Hepatocyte (in vitro differentiated cells): Measurements from ENCODE around the gene CELF4. TPM values are rescaled to one million over a fixed set of nuclear protein-coding genes. Genes with fewer than 3 reads are reported as not detected.

Experiments
- DNase-seq: peaks from one replicate; pipeline ENCODE4 v3.0.0-alpha.2; 2016; ENCODE audit warnings: low spot score
- H2AFZ ChIP-seq: fragments of 200-600 bp; sonication (generic); 2 replicates; pipeline ENCODE4 v1.6.0; 2016; ENCODE audit warnings: antibody characterized with exemption, mild to moderate bottlenecking
- H3K27ac ChIP-seq: fragments of 200-600 bp; sonication (generic); 2 replicates; pipeline ENCODE4 v1.5.1; 2016; ENCODE audit warnings: mild to moderate bottlenecking
- H3K27me3 ChIP-seq: fragments of 200-600 bp; sonication (generic); 2 replicates; pipeline ENCODE4 v1.6.1; 2016
- H3K36me3 ChIP-seq: fragments of 200-600 bp; sonication (generic); replicated peaks from 2 replicates; pipeline ENCODE4 v1.5.1; 2016; ENCODE audit warnings: low read depth; ENCODE audit not compliant: insufficient read depth
- H3K4me1 ChIP-seq: fragments of 200-600 bp; sonication (generic); 2 replicates; pipeline ENCODE4 v1.5.1; 2016; ENCODE audit warnings: mild to moderate bottlenecking, moderate library complexity; ENCODE audit not compliant: insufficient read depth
- H3K4me2 ChIP-seq: fragments of 200-600 bp; sonication (generic); 2 replicates; pipeline ENCODE4 v1.6.0; 2016
- H3K4me3 ChIP-seq: fragments of 200-600 bp; sonication (generic); 2 replicates; pipeline ENCODE4 v1.5.1; 2016; ENCODE audit warnings: mild to moderate bottlenecking
- H3K79me2 ChIP-seq: fragments of 200-600 bp; sonication (generic); 2 replicates; pipeline ENCODE4 v1.6.0; 2017; ENCODE audit warnings: mild to moderate bottlenecking
- H3K9me2 ChIP-seq: fragments of 200-600 bp; sonication (generic); replicated peaks from 2 replicates; pipeline ENCODE4 v1.6.0; 2017; ENCODE audit warnings: mild to moderate bottlenecking; ENCODE audit not compliant: insufficient read depth
- H3K9me3 ChIP-seq: fragments of 200-600 bp; sonication (generic); 2 replicates; pipeline ENCODE4 v1.5.1; 2016; ENCODE audit warnings: low read depth, mild to moderate bottlenecking
- H4K20me1 ChIP-seq: fragments of 200-600 bp; sonication (generic); 2 replicates; pipeline ENCODE4 v1.6.0; 2016; ENCODE audit warnings: mild to moderate bottlenecking; ENCODE audit not compliant: insufficient read depth, poor library complexity, severe bottlenecking
- EZH2 ChIP-seq: fragments of 200-600 bp; sonication (generic); IDR thresholded peaks from 2 replicates; pipeline ENCODE4 v1.6.1; 2016; ENCODE audit warnings: antibody characterized with exemption, mild to moderate bottlenecking, borderline replicate concordance
- EZH2phosphoT487 ChIP-seq: fragments of 200-600 bp; sonication (generic); IDR thresholded peaks from one replicate; pipeline ENCODE4 v1.6.1; 2018; ENCODE audit warnings: antibody characterized with exemption, mild to moderate bottlenecking, low read depth, moderate library complexity; ENCODE audit not compliant: unreplicated experiment, severe bottlenecking
- WGBS: methylation state at CpG from one replicate; pipeline ENCODE4 v1.1.6; 2016; ENCODE audit warnings: low lambda C conversion rate; ENCODE audit errors: missing lambda C conversion rate; 5-methylcytosine and 5-hydroxymethylcytosine counted together
- polyA plus RNA-seq: library from polyadenylated mRNA; unstranded; fragments of >200 nt; fragmentation: Nextera tagmentation; extraction: Ambion mirVana; gene quantifications from 2 replicates; pipeline ENCODE4 v1.2.1, GENCODE V29; 2016
- total RNA-seq: library from RNA; depleted of rRNA; stranded (reverse); fragments of >200 nt; gene quantifications from 2 replicates; pipeline ENCODE4 v1.2.3, GENCODE V29; 2014
- TF ChIP-seq, protein P1 (sequence below): fragments of 200-600 bp; sonication (generic); IDR thresholded peaks from 2 replicates; pipeline ENCODE4 v1.5.1; 2016; ENCODE audit warnings: antibody characterized with exemption, mild to moderate bottlenecking; ENCODE audit not compliant: poor library complexity

The CELF4 gene
- total and polyA plus RNA-seq, 2 experiments from 2014 or later: 1.3 to 2.9 TPM

DNA sequence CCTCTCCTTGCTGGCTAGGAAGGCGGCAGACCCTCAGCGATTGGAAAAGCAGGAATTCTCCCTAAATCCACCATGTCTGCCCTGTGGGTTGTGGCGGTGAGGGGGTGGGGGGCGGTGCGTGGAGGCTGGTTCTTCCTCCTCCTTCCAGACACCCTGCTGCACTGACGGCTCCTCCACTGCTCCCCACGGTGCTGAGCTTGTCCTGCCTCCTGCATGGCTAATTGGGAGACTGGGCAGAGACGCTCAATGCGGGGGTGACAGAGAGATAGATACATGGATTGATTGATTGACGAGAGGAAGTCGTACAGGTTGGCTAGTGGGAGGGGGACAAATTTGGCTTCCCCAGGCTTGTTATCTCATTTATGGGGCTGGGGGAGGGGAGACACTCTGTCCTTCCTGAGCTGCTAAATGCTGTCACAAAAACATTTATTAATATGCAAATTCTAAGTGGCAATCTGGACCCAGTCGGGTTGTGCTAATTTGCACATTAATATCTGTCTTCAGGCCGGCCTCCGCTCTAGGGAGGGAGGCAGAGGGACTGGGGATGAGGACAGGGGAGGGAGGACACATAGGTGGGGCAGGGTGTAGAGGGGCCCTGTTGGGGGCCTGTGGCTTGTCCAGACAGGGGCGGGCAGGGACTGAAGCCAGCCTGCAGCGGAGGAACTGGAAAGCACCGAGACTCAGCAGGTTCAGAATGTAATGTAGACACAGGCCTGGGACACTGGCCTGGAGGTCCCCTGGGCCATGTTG, 181.6 kb downstream of the CELF4 start:
- Histone ChIP-seq H3K4me3 (no peak overlapping the region), H3K9me3 (no peaks in the 10 kb centered on the region), H3K9me2 (no peaks in the 10 kb centered on the region), H3K27me3 (peaks cover 4% of the 10 kb centered on the region), H3K4me1 (no peaks in the 10 kb centered on the region), H3K27ac (no peak overlapping the region), H4K20me1 (no peaks in the 10 kb centered on the region), H3K36me3 (no peaks in the 10 kb centered on the region), H3K79me2 (no peaks in the 10 kb centered on the region), H2AFZ (no peak overlapping the region), H3K4me2 (no peak overlapping the region)
- DNase-seq: no peak
- TF ChIP-seq, protein P1, sequence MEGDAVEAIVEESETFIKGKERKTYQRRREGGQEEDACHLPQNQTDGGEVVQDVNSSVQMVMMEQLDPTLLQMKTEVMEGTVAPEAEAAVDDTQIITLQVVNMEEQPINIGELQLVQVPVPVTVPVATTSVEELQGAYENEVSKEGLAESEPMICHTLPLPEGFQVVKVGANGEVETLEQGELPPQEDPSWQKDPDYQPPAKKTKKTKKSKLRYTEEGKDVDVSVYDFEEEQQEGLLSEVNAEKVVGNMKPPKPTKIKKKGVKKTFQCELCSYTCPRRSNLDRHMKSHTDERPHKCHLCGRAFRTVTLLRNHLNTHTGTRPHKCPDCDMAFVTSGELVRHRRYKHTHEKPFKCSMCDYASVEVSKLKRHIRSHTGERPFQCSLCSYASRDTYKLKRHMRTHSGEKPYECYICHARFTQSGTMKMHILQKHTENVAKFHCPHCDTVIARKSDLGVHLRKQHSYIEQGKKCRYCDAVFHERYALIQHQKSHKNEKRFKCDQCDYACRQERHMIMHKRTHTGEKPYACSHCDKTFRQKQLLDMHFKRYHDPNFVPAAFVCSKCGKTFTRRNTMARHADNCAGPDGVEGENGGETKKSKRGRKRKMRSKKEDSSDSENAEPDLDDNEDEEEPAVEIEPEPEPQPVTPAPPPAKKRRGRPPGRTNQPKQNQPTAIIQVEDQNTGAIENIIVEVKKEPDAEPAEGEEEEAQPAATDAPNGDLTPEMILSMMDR: no peak
- TF ChIP-seq EZH2: no peak
- TF ChIP-seq EZH2phosphoT487: no peak
- 54% methylated on average over 15 of the region's 17 CpGs for WGBS

DNA sequence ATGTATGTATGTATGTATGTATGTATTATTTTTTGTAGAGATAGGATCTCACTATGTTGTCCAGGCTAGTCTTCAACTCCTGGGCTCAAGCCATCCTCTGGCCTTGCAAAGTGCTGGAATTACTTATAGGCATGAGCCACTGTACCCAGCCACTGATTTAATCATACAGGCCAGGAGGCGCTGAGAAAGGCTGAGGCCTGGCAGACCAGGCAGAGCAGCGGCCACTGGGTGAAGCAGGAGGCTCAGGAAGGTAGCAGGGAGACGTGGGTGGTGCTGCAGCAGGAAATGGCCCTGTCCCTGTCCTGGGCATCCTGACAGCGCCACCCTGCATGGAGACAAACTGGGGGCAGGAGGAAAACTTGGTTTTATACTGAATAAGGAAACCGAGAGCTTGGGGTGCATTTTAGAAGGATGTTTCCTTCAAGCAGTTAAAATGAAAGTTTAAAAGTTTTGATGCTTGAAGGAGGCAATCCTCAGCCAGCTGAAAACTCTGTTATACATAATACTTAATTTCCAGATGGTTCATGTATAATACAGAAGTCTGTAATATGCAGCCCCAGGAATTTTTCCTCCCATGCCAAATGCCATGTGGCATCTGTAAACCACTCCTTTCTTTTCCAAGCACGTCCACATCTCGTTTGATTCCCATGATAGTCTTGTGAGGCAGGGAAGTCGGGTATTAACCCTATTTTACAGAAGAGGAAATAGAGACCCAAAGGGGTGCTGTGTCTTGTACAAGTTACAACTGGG, 182.4 kb downstream of the CELF4 start:
- Histone ChIP-seq H3K4me1 (no peaks in the 10 kb centered on the region), H3K27me3 (peaks cover 4% of the 10 kb centered on the region), H3K9me3 (no peaks in the 10 kb centered on the region), H4K20me1 (no peaks in the 10 kb centered on the region), H3K4me2 (no peak overlapping the region), H3K36me3 (no peaks in the 10 kb centered on the region), H3K79me2 (no peaks in the 10 kb centered on the region), H3K27ac (no peak overlapping the region), H2AFZ (no peak overlapping the region), H3K4me3 (no peak overlapping the region), H3K9me2 (no peaks in the 10 kb centered on the region)
- 72% methylated on average over 8 of the region's 8 CpGs for WGBS
- no peak for DNase-seq
- no peak for TF ChIP-seq EZH2phosphoT487
- TF ChIP-seq, protein P1: no peak
- no peak for TF ChIP-seq EZH2

DNA sequence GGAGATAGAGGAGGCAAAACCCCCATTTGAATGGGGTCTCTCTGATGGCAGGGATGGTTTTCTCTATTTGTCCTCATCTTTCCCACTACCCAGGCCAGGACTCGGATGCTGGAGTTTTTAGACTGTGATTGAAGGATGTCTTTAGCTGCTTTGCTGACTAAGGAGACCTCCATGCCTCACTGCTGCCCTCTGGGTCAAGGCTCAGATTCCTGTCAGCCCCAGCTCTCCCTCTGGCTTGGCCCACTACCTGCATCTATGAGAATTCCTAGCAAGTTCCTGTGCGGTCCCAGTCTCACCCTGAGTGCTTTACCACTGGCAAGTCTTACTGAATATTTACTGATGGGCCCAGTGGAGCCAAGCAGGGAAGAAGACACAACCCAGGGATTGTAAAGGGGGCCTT, 184.0 kb downstream of the CELF4 start:
- 64% methylated on average over 2 of the region's 2 CpGs for WGBS
- Histone ChIP-seq H4K20me1 (no peaks in the 10 kb centered on the region), H3K9me2 (no peaks in the 10 kb centered on the region), H2AFZ (no peak overlapping the region), H3K27me3 (peaks cover 13% of the 10 kb centered on the region), H3K4me2 (no peak overlapping the region), H3K9me3 (no peaks in the 10 kb centered on the region), H3K36me3 (no peaks in the 10 kb centered on the region), H3K27ac (no peak overlapping the region), H3K79me2 (no peaks in the 10 kb centered on the region), H3K4me1 (no peaks in the 10 kb centered on the region), H3K4me3 (no peak overlapping the region)
- TF ChIP-seq EZH2: no peak
- TF ChIP-seq EZH2phosphoT487: no peak
- TF ChIP-seq, protein P1: no peak
- DNase-seq: no peak
